CD4-positive, alpha-beta T cell treated with Interleukin-17A for 4 hours (primary cell): ENCODE data around the gene ZCCHC24.
"Not testable (repeated sequence)": the region's sequence is repeated elsewhere in the genome, so short reads cannot be mapped to it uniquely, and the experiment has no call there.

Experiments used
- DNase-seq: peaks from one replicate; pipeline ENCODE4 v3.0.0-alpha.2; 2020; ENCODE audit warnings: mixed read lengths

Gene ZCCHC24

DNA sequence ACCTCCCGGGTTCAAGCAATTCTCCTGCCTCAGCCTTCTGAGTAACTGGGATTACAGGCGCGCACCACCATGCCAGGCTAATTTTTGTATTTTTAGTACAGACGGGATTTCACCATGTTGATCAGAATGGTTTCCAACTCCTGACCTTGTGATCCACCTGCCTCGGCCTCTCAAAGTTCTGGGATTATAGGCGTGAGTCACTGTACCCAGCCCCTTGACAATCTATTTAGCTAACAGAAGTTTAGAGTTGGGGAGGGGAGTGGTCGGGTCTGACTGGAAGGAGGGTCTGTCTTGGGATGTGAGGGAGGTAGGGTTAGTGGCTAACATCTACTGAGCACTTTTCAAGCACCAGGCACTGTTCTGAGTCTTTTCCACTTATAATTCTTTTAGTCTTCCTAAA, 27.0 kb upstream of the ZCCHC24 start:
- DNase-seq = no peak

DNA sequence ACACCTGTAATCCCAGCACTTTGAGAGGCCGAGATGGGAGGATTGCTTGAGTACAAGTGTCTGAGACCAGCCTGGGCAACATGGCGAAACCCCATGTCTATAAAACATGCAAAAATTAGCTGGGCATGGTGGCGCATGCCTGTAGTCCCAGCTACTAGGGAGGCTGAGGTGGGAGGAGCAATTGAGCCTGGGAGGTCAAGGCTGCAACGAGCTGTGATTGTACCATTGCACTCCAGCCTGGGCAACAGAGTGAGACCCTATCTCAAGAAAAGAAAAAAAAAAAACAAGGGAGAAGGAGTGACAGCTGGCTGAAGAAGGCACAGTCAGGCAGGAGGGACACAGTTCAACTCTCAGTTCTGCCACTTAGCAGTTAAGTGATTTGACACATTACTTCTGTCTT, 26.4 kb upstream of the ZCCHC24 start:
- no peak for DNase-seq

DNA sequence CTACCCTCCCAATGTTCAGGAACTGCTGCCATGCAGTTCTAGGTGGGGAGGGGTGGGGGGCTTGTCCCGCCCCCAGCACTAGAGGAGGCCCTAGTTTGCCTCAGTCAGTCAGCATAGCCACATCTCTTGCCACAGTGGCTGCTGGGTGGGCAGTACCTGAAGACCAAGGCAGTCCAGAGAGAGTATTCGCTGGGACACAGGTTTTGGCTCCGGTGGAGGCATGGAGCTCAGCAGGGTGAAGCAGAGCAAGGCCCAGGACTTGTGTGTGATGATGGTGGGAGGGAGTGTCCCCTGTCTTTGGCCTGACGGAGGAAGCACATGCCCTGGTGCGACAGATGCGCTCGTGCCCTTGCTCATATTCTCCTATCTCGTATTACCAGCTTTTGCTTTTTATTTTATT, 24.7 kb upstream of the ZCCHC24 start:
- DNase-seq = no peak

- DNase-seq = no peak
These were observed 23.6 kb upstream of the ZCCHC24 start for GRCh38 chr10:79468841-79469585.

DNA sequence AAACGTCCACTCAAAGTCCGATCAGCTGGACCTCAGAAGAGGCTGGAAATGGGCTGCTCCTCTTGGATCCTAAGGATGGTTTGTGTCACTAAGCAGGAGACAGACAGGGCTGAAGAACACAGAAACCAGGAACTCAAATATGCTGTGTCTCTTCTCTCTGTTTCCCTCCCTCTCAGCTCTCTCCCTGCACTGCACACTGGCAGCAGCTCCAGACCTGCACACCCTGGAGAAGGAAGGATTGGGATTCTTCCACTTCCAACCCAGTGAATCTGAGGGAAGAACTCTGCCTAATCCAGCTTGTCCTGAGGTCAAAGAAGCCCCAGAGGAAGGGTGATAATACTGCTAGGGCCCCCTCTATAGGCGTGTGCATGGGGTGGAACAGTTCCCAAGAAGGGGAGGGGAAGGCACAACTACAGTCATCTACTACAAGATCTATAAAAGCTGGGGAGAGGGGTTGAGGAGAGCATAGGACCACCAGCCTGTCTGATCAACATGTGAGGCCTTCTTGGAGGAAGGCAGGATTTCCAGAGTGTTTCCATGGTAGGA, 22.7 kb upstream of the ZCCHC24 start:
- DNase-seq = no peak

DNA sequence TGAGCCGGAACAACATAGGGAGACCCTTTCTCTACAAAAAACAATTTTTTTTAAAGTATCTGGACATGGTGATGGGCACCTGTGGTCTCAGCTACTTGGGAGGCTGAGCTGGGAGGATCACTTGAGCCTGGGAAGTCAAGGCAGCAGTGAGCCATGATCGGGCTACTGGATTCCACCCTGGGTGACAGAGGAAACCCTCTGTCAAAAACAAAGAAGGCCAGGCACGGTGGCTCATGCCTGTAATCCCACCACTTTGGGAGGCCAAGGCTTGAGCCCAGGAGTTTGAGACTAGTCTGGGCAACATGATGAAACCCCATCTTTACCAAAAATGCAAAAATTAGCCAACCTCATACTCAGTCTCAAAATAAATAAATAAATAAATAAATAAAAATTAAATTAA, 19.9 kb upstream of the ZCCHC24 start:
- DNase-seq = no peak

DNA sequence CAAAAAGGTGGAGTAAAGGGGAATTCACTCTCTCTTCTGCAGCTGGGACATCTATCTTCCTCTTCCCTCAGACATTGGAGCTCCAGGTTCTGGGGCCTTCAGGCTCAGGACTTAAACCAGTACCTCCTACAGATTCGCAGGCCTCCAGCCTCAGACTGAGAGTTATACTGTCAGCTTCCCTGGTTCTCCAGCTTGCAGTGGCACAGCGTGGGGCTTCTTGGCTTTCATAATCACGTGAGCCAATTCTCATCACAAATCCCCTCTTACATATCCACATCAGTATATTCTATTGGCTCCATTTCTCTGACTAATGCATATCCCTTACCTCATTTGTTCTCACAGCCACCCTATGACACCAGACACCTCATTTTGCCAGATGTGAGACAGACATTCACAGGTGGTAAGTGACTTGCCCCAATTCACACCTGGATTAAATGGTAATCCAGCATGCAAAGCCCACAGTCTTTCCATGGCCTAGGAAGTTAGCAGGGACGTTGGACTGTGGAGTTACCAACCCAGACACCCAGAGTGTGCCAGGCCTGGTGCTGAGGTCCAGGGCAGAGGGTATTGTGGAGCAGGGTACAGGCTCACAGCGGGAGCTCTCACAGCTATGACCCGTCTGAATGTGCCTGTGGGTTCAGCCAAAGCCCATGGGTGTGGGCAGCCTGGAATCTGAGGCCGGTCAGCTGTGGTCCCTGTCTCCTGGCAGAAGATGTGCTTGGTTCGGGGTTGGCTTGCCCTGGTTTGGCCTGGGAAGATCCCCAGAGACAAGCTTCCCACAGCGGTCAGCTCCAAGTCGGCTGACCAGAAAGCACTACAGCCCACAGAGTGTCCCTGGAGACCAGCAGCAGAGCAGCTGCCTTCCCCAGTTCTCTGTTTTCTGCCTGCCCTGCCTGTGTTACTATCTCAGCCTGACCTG, 18.4 kb upstream of the ZCCHC24 start:
- no peak for DNase-seq

- no peak for DNase-seq
These were observed 15.3 kb upstream of the ZCCHC24 start for GRCh38 chr10:79460687-79461086.

- no peak for DNase-seq
These were observed 13.8 kb upstream of the ZCCHC24 start for GRCh38 chr10:79459243-79459642.

- DNase-seq = no peak
These were observed 13.1 kb upstream of the ZCCHC24 start for GRCh38 chr10:79458483-79458882.

DNA sequence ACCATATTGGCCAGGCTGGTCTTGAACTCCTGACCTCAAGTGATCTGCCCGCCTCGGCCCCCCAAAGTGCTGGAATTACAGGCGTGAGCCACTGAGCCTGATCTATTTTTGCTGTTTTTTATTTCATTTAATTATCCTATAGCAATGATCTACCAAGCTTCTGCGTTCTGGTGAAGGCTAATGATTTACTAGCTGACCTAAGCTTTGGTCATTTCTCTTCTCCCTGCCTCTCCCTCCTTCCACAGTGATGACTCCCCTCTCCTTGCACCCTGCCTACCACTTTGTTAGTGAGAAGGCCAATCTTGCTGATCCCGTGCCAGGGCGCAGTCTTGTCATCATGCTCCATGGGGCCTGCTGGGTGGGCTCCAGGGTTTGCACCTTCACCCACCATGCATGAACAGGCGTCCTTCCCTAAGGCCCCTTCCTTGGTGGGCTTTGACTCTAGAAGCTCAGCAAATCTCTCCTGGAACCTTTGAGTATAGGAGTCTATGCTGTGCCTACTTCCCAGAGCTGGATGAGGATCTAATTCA, 11.9 kb upstream of the ZCCHC24 start:
- no peak for DNase-seq

DNA sequence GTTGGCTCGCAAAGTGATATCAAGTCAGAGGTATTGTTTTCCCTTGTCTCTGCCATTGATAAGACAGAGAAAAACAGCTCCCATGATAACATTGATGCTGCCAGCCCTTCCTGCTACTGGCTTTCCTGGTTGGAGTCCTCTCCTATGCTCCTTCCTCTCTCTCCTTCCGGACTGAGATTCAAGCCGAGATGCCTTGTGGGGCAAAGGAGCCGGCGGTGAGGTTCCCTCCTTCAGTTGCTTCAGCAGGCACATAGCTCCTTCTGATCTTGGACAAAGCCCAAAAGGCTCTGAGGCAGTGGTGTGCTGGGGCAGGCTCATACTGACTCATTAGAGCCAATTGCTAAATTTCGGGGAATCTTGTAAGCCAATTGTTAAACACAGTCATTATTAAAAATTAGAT, 8.8 kb upstream of the ZCCHC24 start:
- DNase-seq = no peak

DNA sequence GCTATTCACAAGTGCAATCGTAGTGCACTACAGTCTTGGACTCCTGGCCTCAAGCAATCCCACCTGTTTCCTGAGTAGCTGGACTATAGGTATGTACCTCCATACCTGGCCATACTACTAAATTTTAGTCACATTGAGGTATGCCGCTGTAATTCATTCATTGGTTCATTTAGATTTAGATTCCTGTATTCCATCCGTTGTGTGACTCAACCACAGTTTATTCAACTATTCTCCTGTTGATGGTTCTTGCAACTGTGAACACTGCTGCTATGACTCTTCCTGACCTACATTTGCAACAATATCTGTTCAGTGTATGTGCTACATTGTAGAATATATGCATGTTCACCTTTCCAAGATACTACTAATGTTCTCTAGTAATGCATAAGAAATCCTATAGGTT, 8.0 kb upstream of the ZCCHC24 start:
- DNase-seq = no peak

DNA sequence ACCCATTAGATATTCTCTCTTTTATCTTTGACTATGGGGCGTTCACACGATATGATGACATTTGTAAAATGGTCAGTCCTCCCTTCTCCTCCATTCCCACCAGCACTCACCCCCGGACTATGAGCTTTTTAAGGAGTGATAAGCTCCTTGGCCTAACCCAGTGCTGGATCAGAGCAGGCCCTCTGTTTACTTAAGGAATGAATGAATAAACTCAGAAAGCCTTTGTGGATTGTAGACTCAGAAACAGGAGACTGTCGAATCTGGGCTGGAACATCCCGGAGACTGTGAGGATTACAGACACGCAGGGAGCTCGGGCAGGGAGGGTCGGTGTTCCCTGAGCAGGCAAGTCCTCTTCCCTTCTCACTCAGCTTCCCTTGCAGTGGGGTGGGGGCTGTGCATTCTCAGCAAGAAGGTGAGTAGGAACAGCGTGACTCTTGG, 6.8 kb upstream of the ZCCHC24 start:
- DNase-seq = no peak

DNA sequence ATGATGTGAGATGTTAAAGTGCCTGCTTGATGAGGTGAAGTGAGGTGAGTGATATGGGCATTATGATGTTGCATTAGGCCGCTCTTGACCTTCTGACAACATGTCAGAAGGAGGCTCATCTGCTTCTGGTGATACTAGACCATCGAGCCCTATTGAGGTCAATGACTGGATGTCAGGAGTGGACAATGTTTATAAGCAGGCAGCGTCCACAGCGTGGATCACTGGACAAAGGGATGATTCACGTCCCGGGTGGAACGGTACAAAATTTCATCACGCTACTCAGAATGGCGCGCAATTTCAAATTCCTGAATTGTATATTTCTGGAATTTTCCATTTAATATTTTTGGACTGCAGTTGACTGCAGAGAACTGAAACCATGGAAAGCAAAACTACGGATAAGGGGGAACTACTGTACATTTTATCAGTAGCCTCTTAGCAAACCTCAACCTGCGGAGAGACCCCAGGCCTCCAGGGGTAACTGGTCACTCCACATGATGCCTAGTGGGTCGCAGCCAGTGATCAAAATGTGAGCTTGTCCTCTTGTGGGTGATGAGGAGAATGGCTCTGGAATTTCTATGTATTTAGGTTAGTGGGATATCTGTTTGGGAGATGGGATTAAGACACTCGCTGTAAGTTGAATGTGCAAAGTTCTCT, 5.7 kb upstream of the ZCCHC24 start:
- DNase-seq = no peak

- DNase-seq = no peak
These were observed 4.0 kb upstream of the ZCCHC24 start for GRCh38 chr10:79449181-79450146.

DNA sequence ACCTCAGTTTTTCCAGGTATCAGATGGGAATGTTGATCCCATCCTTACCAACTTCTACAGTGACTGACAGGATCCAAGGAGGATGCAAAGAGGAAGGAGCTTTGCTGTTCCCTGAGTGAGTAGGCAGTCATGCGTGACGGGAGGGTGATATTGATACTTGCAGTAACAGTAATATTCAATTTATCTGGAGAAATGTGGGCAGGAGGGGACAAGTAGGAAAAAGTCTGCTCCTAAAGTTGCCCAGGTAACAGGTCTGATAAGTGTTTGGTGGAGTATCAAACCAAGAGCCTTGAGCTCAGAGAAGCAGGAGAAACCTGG, 3.3 kb upstream of the ZCCHC24 start:
- DNase-seq = no peak

- DNase-seq = no peak
These were observed 2.7 kb upstream of the ZCCHC24 start for GRCh38 chr10:79447911-79448731.

DNA sequence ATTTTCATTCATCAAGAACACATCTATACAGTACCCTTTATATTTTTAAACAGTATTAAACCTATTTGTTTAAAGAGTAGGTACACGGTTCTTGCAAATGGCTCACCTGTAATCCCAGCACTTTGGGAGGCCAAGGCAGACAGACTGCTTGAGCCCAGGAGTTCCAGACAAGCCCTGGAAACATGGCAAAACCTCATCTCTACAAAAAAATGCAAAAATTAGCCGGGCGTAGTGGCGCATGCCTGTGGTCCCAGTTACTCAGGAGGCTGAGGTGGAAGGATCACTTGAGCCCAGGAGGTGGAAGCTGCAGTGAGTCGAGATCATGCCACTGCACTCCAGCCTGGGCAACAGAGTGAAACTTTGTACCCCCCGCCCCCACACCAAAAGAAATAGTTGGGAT, 1.8 kb upstream of the ZCCHC24 start:
- not testable (repeated sequence) for DNase-seq

DNA sequence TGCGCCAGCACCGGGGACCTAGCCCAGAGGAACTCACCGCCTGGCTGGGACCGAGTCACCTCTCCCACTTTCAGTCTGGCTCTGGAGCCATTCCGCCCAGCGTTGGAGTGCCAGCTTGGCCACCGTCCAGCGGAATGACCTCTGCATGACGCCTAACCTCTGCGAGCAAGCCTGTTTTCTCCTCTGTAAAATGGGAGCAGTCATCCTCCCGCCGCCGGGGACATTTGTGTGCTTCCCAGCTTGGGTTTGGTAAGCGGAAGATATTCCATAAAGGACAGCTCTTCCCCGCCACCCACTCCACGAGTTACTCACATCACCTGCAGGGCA, 1.3 kb upstream of the ZCCHC24 start:
- no peak for DNase-seq
